Endodermal cell (in vitro differentiated cells): ENCODE results near the gene HMGXB4. TPM values are rescaled to one million over a fixed set of nuclear protein-coding genes. Genes with fewer than 3 reads are reported as not detected.

Source experiments
- DNase-seq: peaks from one replicate; pipeline ENCODE4 v3.0.0-alpha.2; 2017
- H3K27ac ChIP-seq: 2 replicates; pipeline ENCODE4 v1.5.1; 2013; ENCODE audit warnings: mild to moderate bottlenecking, low read depth, low read length, moderate library complexity
- H3K27me3 ChIP-seq: 2 replicates; pipeline ENCODE4 v1.6.1; 2013; ENCODE audit warnings: mild to moderate bottlenecking, low read length, moderate library complexity; ENCODE audit not compliant: insufficient read depth, control insufficient read depth, poor library complexity, severe bottlenecking
- H3K36me3 ChIP-seq: 2 replicates; pipeline ENCODE4 v1.7.0; 2013; ENCODE audit warnings: mild to moderate bottlenecking, low read length, moderate library complexity; ENCODE audit not compliant: control insufficient read depth, insufficient read depth
- H3K4me1 ChIP-seq: one replicate; pipeline ENCODE4 v1.7.0; 2013; ENCODE audit warnings: low read length; ENCODE audit not compliant: control insufficient read depth, insufficient read depth
- H3K4me3 ChIP-seq: 2 replicates; pipeline ENCODE4 v1.5.1; 2013; ENCODE audit warnings: mild to moderate bottlenecking, low read length, moderate library complexity
- H3K9ac ChIP-seq: 2 replicates; pipeline ENCODE4 v1.6.1; 2013; ENCODE audit warnings: mild to moderate bottlenecking, low read length, moderate library complexity; ENCODE audit not compliant: poor library complexity, severe bottlenecking; ENCODE audit errors: extremely low read depth
- H3K9me3 ChIP-seq: 2 replicates; pipeline ENCODE4 v1.6.1; 2013; ENCODE audit warnings: mild to moderate bottlenecking, low read length, moderate library complexity; ENCODE audit not compliant: control insufficient read depth
- H3K27ac Mint-ChIP-seq: 2 replicates; pipeline ENCODE4 v1.8.0; 2020; ENCODE audit warnings: mixed read lengths
- H3K27me3 Mint-ChIP-seq: 2 replicates; pipeline ENCODE4 v1.8.0; 2021; ENCODE audit warnings: mild to moderate bottlenecking, mixed read lengths; ENCODE audit not compliant: insufficient read depth
- H3K36me3 Mint-ChIP-seq: 2 replicates; pipeline ENCODE4 v1.8.0; 2020; ENCODE audit warnings: low read depth, mixed read lengths
- H3K4me1 Mint-ChIP-seq: 2 replicates; pipeline ENCODE4 v1.8.0; 2020; ENCODE audit warnings: mixed read lengths
- H3K4me3 Mint-ChIP-seq: 2 replicates; pipeline ENCODE4 v1.8.0; 2020; ENCODE audit warnings: mild to moderate bottlenecking, moderate library complexity, mixed read lengths
- H3K9me3 Mint-ChIP-seq: 2 replicates; pipeline ENCODE4 v1.8.0; 2020; ENCODE audit warnings: mild to moderate bottlenecking, mixed read lengths
- WGBS, 2 experiments: methylation state at CpG; one replicate each; pipeline versions ENCODE4 v1.1.5 to v1.1.7; 2013; ENCODE audit warnings: missing lambda C conversion rate in 2 of 2, mixed read lengths in 1 of 2; ENCODE audit not compliant: insufficient coverage in 1 of 2, insufficient read length in 1 of 2; 5-methylcytosine and 5-hydroxymethylcytosine counted together
- total RNA-seq, 2 donors: library from RNA; stranded (reverse); fragmentation: NEBNext Ultra II Directional in 1 of 2; extraction: Animal tissue kit (Norgen Biotek cat#: 25700) in 1 of 2; gene quantifications; 2 replicates in 1 of 2; 3 replicates in 1 of 2; pipeline ENCODE4 v1.2.1, GENCODE V29; 2021
- TF ChIP-seq, protein P1 (sequence below): fragments of 200-600 bp; sonication (generic); conservative IDR thresholded peaks from 2 replicates; pipeline ENCODE4 v1.5.0; 2021; ENCODE audit warnings: antibody characterized with exemption, mild to moderate bottlenecking

HMGXB4 gene
- total RNA-seq, 2 donors from 2014 or later: 36.2 to 58.9 TPM

DNA sequence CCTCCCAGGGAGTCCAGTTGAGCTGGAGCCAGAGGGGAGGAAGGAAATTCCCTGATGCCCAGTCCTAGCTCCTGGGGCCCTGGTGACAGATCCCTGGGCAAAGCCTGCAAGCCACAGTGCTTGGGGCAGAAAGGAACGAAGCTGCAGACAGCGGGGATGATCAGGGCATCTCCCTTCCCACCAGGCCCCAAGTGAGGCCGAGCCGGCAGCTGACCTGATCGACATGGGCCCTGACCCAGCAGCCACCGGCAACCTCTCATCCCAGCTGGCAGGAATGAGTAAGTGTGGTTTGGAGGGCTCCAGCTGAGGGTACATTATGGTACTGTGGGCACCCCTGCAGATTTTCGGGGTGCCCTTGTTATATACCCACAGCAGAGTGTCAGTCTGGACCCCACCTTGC lies 75.9 kb downstream of the HMGXB4 start:
- H3K36me3 ChIP-seq: peaks cover 18% of the 10 kb centered on the region
- H3K27me3 Mint-ChIP-seq: no peaks in the 10 kb centered on the region
- no peak overlapping the region for H3K4me3 ChIP-seq
- no peaks in the 10 kb centered on the region for H3K9me3 Mint-ChIP-seq
- H3K9me3 ChIP-seq: no peaks in the 10 kb centered on the region
- H3K27me3 ChIP-seq: no peaks in the 10 kb centered on the region
- TF ChIP-seq, protein P1, sequence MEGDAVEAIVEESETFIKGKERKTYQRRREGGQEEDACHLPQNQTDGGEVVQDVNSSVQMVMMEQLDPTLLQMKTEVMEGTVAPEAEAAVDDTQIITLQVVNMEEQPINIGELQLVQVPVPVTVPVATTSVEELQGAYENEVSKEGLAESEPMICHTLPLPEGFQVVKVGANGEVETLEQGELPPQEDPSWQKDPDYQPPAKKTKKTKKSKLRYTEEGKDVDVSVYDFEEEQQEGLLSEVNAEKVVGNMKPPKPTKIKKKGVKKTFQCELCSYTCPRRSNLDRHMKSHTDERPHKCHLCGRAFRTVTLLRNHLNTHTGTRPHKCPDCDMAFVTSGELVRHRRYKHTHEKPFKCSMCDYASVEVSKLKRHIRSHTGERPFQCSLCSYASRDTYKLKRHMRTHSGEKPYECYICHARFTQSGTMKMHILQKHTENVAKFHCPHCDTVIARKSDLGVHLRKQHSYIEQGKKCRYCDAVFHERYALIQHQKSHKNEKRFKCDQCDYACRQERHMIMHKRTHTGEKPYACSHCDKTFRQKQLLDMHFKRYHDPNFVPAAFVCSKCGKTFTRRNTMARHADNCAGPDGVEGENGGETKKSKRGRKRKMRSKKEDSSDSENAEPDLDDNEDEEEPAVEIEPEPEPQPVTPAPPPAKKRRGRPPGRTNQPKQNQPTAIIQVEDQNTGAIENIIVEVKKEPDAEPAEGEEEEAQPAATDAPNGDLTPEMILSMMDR: no peak
- H3K4me3 Mint-ChIP-seq: no peak overlapping the region
- no peak overlapping the region for H3K27ac Mint-ChIP-seq
- H3K27ac ChIP-seq: no peak overlapping the region
- WGBS, 2 experiments: 93 to 96% methylated on average over 3 to 7 of the region's 7 CpGs
- peaks cover 5% of the 10 kb centered on the region for H3K4me1 ChIP-seq
- H3K9ac ChIP-seq: no peak overlapping the region
- no peak for DNase-seq
- H3K4me1 Mint-ChIP-seq: peaks cover 5% of the 10 kb centered on the region
- peaks cover 28% of the 10 kb centered on the region for H3K36me3 Mint-ChIP-seq

DNA sequence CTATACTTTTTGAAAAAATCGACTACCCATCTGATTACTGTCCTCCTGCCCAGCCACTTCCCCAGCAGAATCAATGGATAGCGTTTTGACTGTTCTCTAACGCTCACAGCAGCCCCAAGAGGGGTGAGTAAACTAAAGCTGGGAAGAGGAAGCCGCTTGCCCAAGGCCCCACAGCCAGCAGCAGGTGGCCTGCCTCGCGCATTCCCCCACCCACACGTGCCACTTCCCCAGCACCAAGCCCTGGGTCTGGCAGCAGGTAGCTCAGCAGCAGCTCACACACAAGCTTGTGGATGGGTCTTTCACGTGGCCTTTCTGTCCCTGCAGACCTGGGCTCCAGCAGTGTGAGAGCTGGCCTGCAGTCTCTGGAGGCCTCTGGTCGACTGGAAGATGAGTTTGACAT lies 76.7 kb downstream of the HMGXB4 start:
- H3K27ac Mint-ChIP-seq: no peak overlapping the region
- DNase-seq: no peak
- peaks cover 18% of the 10 kb centered on the region for H3K36me3 ChIP-seq
- peaks cover 5% of the 10 kb centered on the region for H3K4me1 Mint-ChIP-seq
- no peaks in the 10 kb centered on the region for H3K9me3 Mint-ChIP-seq
- peaks cover 28% of the 10 kb centered on the region for H3K36me3 Mint-ChIP-seq
- H3K9ac ChIP-seq: no peak overlapping the region
- peaks cover 5% of the 10 kb centered on the region for H3K4me1 ChIP-seq
- no peaks in the 10 kb centered on the region for H3K27me3 Mint-ChIP-seq
- H3K9me3 ChIP-seq: no peaks in the 10 kb centered on the region
- H3K4me3 Mint-ChIP-seq: no peak overlapping the region
- H3K4me3 ChIP-seq: no peak overlapping the region
- TF ChIP-seq, protein P1: no peak
- H3K27ac ChIP-seq: no peak overlapping the region
- H3K27me3 ChIP-seq: no peaks in the 10 kb centered on the region
- 67 to 72% methylated on average over 3 to 9 of the region's 9 CpGs for WGBS, 2 experiments

DNA sequence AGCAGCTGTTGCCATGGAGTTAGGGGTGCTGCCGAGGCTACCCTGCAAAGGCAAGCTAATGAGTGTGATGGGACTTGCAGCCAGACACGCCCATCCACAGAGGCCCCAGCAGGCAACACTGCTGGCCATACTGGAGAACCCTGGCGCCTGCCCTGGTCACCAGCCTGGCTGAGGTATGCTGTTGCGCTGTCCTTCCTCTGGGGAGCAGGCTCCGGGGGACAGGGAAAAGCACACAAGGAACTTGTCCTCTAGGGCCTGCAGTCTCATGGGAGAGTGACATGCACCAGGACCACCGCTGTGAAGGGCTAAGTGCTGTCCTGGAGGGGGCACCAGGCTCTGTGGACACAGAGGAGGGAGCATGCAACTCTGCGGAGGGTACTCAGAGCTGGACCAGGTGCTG lies 78.2 kb downstream of the HMGXB4 start:
- Histone ChIP-seq H3K4me3 (no peak overlapping the region), H3K4me1 (peaks cover 5% of the 10 kb centered on the region), H3K27me3 (no peaks in the 10 kb centered on the region), H3K9me3 (no peaks in the 10 kb centered on the region), H3K9ac (no peak overlapping the region), H3K27ac (no peak overlapping the region), H3K36me3 (peaks cover 10% of the 10 kb centered on the region)
- WGBS, 2 experiments: 91 to 94% methylated on average over 7 of the region's 7 CpGs
- peaks cover 5% of the 10 kb centered on the region for H3K4me1 Mint-ChIP-seq
- H3K9me3 Mint-ChIP-seq: no peaks in the 10 kb centered on the region
- H3K4me3 Mint-ChIP-seq: no peak overlapping the region
- H3K36me3 Mint-ChIP-seq: peaks cover 30% of the 10 kb centered on the region
- TF ChIP-seq, protein P1: peak; percentile 15
- no peaks in the 10 kb centered on the region for H3K27me3 Mint-ChIP-seq
- peak; percentile 67 for DNase-seq
- no peak overlapping the region for H3K27ac Mint-ChIP-seq
